ENCODE measurements around the gene ODAD3.

- TF ChIP-seq POLR2AphosphoS5 (IDR thresholded peaks at IDR 0.05) (no peak), CTCF (IDR thresholded peaks at IDR 0.05) (no peak), POLR2A (IDR thresholded peaks at IDR 0.05; ENCODE audit: low read depth) (no peak)
Measured at GRCh38 chr19:11418549-11419506, 16.1 kb downstream of the ODAD3 start, which contains the start of gene RGL3.

All from esophagus muscularis mucosa (tissue), 3 donors.